ENCODE data around the gene PLEKHA4.
"Not testable (repeated sequence)": the region's sequence is repeated elsewhere in the genome, so short reads cannot be mapped to it uniquely, and the experiment has no call there.

The PLEKHA4 gene

DNA sequence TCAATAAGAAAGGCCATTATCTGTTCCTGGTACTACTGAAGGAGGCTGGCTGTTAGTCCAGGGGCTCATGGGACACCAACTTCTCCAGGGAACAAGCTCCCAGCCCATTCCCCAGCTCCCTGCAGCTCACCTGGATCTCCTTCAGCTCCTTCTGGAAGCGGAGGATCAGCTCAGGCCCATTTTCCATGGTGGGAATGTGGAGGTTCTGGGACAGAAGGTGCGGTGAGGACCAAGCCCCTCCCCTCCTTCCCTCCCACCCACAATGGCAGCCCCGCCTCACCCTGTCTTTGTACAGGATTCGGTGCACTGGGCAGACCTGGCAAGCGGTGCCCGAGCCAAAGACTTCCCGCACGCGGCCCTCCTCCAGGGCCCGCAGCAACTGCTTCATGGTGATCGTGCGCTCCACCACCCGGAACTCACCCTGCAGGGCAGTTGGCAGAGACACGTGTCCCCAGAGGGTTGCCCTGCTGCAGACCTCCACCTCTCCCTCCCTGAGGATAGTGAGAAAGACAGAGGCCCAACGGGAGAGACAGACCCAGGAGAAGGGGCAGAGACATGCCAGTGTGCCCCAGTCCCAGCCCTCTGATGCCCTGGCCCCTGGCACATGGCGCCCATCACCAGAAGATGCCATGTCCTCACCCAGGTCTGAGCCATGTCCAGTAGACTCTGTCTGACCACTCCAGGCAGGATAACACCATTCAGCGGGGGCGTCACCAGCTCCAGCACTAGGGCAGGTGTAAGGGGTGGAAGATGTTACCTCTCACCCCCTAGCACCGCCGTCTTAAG, 71.9 kb downstream of the PLEKHA4 start:
- Histone ChIP-seq H3K4me3 (ENCODE audit: low read length) (no peak overlapping the region), H3K9me3 (ENCODE audit: control insufficient read depth, low read length) (no peaks in the 10 kb centered on the region), H3K27me3 (ENCODE audit: control insufficient read depth, insufficient read depth, low read length) (no peaks in the 10 kb centered on the region), H3K36me3 (ENCODE audit: control insufficient read depth, insufficient read depth, low read length) (no peaks in the 10 kb centered on the region), H3K9ac (ENCODE audit: low read length) (no peak overlapping the region), H3K4me1 (ENCODE audit: control insufficient read depth, insufficient read depth, low read length) (peaks cover 6% of the 10 kb centered on the region)

DNA sequence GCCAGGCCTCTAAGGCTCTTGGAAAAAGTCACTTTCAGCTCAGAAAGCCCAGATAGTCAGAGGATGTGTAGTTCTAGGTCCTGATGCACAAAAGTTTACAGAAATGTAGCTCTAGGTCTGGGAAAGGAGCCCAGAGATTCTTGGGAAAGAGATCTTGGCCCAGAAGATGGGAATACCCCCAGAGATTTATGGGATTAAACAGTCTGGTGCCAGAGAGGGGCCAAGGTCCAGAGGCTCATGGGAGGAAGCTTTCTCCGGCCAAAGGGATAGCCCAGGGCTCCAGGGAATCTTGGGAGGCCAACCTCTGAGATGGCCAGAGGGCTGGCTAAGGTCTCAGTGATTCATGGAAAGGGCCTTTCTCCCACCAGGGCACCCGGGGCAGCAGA, 72.7 kb downstream of the PLEKHA4 start:
- Histone ChIP-seq H3K36me3 (ENCODE audit: control insufficient read depth, insufficient read depth, low read length) (no peaks in the 10 kb centered on the region), H3K4me3 (ENCODE audit: low read length) (no peak overlapping the region), H3K4me1 (ENCODE audit: control insufficient read depth, insufficient read depth, low read length) (peaks cover 6% of the 10 kb centered on the region), H3K9me3 (ENCODE audit: control insufficient read depth, low read length) (no peaks in the 10 kb centered on the region), H3K27me3 (ENCODE audit: control insufficient read depth, insufficient read depth, low read length) (no peaks in the 10 kb centered on the region), H3K9ac (ENCODE audit: low read length) (peak overlapping the region; percentile 69)

DNA sequence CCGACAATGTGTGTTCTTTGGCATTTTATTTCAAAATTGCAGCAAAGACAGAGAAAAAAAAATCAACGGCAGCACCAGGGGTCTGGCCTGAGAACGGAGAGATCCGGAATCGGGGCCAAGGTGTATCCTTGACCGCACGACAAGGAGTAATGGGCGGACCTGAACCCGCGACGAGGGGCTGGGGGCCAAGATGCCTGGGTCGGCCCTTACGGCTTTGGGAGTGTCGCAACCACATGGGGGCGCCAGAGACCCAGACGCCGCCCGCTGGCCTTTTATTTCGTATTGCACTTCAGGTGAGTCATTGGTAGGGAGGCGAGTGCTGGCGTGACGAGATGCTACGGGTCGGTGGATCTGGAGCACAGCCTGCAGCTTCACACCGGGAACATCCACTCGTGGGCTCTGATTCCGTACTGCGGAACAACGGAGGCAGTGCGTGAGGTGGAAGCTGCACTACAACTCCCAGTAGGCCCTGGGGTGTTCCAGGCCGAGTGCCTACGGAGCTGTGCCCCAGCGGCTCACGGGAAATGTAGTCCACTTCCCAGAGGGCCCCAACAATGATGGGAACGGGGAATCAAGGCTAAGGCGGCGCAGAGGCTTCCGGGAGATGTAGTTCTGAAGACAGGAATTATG, 73.2 kb downstream of the PLEKHA4 start:
- Histone ChIP-seq H3K4me1 (ENCODE audit: control insufficient read depth, insufficient read depth, low read length) (peaks cover 6% of the 10 kb centered on the region), H3K9ac (ENCODE audit: low read length) (peak overlapping the region; percentile 69), H3K27me3 (ENCODE audit: control insufficient read depth, insufficient read depth, low read length) (no peaks in the 10 kb centered on the region), H3K9me3 (ENCODE audit: control insufficient read depth, low read length) (no peaks in the 10 kb centered on the region), H3K4me3 (ENCODE audit: low read length) (peak overlapping the region; percentile 22), H3K36me3 (ENCODE audit: control insufficient read depth, insufficient read depth, low read length) (no peaks in the 10 kb centered on the region)

DNA sequence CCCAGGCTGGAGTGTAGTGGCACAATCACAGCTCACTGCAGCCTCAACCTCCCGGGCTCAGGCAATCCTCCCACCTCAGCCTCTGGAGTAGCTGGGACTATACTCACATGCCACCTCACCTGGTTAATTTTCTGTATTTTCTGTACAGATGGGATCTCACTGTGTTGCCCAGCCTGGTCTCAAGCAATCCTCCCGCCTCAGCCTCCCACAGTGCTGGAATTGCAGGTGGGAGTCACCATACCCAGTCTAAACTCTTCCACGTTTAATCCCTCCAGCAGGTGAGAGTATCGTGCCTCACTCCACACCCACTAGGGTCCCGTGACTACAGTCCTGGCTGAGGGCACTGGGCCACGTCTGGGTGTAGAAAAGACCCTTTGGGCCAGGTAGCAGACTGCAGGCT, 74.1 kb downstream of the PLEKHA4 start:
- Histone ChIP-seq H3K9ac (ENCODE audit: low read length) (peak overlapping the region; percentile 69), H3K9me3 (ENCODE audit: control insufficient read depth, low read length) (no peaks in the 10 kb centered on the region), H3K36me3 (ENCODE audit: control insufficient read depth, insufficient read depth, low read length) (no peaks in the 10 kb centered on the region), H3K4me3 (ENCODE audit: low read length) (no peak overlapping the region), H3K27me3 (ENCODE audit: control insufficient read depth, insufficient read depth, low read length) (no peaks in the 10 kb centered on the region), H3K4me1 (ENCODE audit: control insufficient read depth, insufficient read depth, low read length) (peaks cover 6% of the 10 kb centered on the region)

DNA sequence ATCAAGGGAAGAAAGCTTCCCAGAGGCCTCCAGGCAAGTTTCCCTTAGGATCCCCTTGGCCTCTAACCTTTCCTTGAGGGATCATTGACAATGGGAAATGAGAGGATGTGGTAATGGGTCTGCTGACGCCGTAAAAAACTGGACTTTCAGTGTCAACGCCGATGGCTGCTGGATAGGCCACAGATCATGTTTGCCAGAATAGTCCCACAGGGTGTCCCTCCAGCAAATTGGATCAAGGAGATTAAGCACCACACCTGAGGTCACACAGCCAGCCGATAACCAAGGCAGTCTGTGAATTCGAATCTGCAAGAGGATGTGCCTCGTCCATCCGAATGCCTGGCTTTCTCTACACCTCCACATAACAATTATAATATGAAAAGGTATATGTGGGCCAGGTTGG, 75.1 kb downstream of the PLEKHA4 start:
- Histone ChIP-seq H3K4me1 (ENCODE audit: control insufficient read depth, insufficient read depth, low read length) (peaks cover 6% of the 10 kb centered on the region), H3K9me3 (ENCODE audit: control insufficient read depth, low read length) (no peaks in the 10 kb centered on the region), H3K9ac (ENCODE audit: low read length) (no peak overlapping the region), H3K36me3 (ENCODE audit: control insufficient read depth, insufficient read depth, low read length) (no peaks in the 10 kb centered on the region), H3K27me3 (ENCODE audit: control insufficient read depth, insufficient read depth, low read length) (no peaks in the 10 kb centered on the region), H3K4me3 (ENCODE audit: low read length) (no peak overlapping the region)

DNA sequence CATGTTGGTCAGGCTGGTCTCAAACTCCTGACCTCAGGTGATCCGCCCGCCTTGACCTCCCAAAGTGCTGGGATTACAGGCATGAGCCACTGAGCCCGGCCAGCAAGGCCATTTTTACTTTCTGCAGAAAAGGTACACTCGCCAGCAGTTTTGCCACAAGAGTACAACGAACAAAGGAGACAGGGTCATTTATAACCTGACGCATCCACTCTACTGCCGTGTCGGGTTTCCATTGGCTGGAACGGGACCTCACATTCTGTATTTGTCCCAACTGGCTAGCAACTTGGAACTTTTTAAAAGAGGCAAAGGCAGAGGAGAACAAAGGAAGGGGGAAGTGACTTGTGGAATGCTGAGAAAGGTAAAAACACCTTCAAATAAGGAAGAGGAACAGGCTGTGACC, 81.1 kb downstream of the PLEKHA4 start:
- H3K36me3 ChIP-seq (ENCODE audit: control insufficient read depth, insufficient read depth, low read length); H3K4me3 ChIP-seq (ENCODE audit: low read length); H3K27me3 ChIP-seq (ENCODE audit: control insufficient read depth, insufficient read depth, low read length); H3K9ac ChIP-seq (ENCODE audit: low read length); H3K9me3 ChIP-seq (ENCODE audit: control insufficient read depth, low read length); H3K4me1 ChIP-seq (ENCODE audit: control insufficient read depth, insufficient read depth, low read length): not testable (repeated sequence)
